ENCODE results near the gene DUT. TPM values are rescaled to one million over a fixed set of nuclear protein-coding genes. Genes with fewer than 3 reads are reported as not detected.

Gene DUT
- total RNA-seq, 2 experiments from 2014 or later, result 137 to 329 TPM

DNA sequence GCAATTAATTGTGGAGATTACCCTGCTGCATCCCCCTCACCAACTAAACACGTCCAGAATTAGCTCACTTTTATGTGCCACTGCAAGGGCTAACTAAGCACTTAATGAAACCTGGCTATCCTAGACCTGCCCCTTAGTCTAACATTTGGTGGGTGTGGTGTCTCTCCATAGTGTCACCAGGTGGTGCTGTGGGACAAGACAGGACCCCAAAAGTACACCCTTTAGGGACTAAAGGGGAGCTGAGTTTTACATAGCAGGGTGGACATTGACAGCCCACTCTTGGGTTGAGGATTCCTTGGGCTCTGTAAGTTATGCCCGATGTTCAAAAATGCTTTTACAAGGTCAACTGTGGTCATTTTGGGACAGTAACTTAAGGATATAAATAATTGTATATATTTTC lies 5.7 kb downstream of the DUT start:
- Histone ChIP-seq H3K4me3 (ENCODE audit: low read depth, low read length, poor library complexity, severe bottlenecking) (no peak overlapping the region), H4K20me1 (ENCODE audit: insufficient read depth, low read length) (peaks cover 51% of the 10 kb centered on the region), H3K9me3 (ENCODE audit: low read length) (no peaks in the 10 kb centered on the region), H3K79me2 (ENCODE audit: insufficient read depth, low read depth, low read length) (peaks cover 80% of the 10 kb centered on the region), H3K36me3 (ENCODE audit: insufficient read depth, low read length) (peaks cover 95% of the 10 kb centered on the region), H3K4me1 (ENCODE audit: insufficient read depth, low read length, poor library complexity, severe bottlenecking) (peaks cover 52% of the 10 kb centered on the region), H2AFZ (ENCODE audit: low read length) (no peak overlapping the region), H3K4me2 (ENCODE audit: low read length) (peak overlapping the region; percentile 16; the same call in 1 of the 2 replicates), H3K27ac (ENCODE audit: low read depth, low read length, poor library complexity, severe bottlenecking) (no peak overlapping the region), H3K9me2 (ENCODE audit: insufficient read depth, low read length) (no peaks in the 10 kb centered on the region)
- TF ChIP-seq, protein P1, sequence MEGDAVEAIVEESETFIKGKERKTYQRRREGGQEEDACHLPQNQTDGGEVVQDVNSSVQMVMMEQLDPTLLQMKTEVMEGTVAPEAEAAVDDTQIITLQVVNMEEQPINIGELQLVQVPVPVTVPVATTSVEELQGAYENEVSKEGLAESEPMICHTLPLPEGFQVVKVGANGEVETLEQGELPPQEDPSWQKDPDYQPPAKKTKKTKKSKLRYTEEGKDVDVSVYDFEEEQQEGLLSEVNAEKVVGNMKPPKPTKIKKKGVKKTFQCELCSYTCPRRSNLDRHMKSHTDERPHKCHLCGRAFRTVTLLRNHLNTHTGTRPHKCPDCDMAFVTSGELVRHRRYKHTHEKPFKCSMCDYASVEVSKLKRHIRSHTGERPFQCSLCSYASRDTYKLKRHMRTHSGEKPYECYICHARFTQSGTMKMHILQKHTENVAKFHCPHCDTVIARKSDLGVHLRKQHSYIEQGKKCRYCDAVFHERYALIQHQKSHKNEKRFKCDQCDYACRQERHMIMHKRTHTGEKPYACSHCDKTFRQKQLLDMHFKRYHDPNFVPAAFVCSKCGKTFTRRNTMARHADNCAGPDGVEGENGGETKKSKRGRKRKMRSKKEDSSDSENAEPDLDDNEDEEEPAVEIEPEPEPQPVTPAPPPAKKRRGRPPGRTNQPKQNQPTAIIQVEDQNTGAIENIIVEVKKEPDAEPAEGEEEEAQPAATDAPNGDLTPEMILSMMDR (conservative IDR thresholded peaks at IDR 0.05; ENCODE audit: low read length), result peak; percentile 77
- no peak for TF ChIP-seq EZH2phosphoT487 (IDR thresholded peaks at IDR 0.05; ENCODE audit: borderline replicate concordance, low read depth, low read length)
- ChIA-PET CTCF (ENCODE audit: unreplicated experiment) (interaction anchor here (1.0 kb wide), 1 partner anchor 15 kb away, joined by 6 read pairs; no protein-coding TSS in a partner anchor), POLR2A (no interaction called here)
- intact Hi-C loops (cut with micrococcal nuclease; ENCODE audit: unreplicated experiment), result loop anchor here (10.0 kb wide), 1 partner anchor 1288 kb away; the partner anchor contains the start of genes DTWD1 and FAM227B
- peak; percentile 47 for DNase-seq (ENCODE audit: low spot score)
- no TSS peak for BruUV-seq (replicated peaks)

DNA sequence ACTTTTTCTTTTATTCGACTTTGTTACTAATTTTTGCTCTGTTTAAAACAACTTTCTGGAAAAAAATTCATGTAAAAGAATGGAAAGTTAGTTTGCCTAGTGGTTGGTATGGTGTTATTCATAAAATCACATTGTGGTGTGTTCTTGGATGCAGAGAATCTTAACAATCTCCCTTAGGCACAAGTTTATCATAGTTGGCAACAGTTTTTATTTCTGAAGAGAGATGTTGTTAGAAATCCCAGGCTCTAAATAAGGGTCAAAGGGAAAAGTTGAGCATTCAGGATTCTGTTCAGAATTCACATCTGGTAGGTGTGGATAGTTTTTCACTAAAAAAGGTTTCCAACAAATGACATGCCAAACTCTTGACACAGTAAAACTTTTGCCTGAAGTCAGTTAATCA lies 6.4 kb downstream of the DUT start:
- ChIA-PET CTCF (ENCODE audit: unreplicated experiment) (interaction anchor here (1.0 kb wide), 1 partner anchor 14 kb away, joined by 6 read pairs; no protein-coding TSS in a partner anchor), POLR2A (no interaction called here)
- Histone ChIP-seq H3K9me2 (ENCODE audit: insufficient read depth, low read length) (no peaks in the 10 kb centered on the region), H2AFZ (ENCODE audit: low read length) (no peak overlapping the region), H3K9me3 (ENCODE audit: low read length) (no peaks in the 10 kb centered on the region), H3K4me3 (ENCODE audit: low read depth, low read length, poor library complexity, severe bottlenecking) (no peak overlapping the region), H3K36me3 (ENCODE audit: insufficient read depth, low read length) (peaks cover 97% of the 10 kb centered on the region), H3K4me1 (ENCODE audit: insufficient read depth, low read length, poor library complexity, severe bottlenecking) (peaks cover 52% of the 10 kb centered on the region), H3K79me2 (ENCODE audit: insufficient read depth, low read depth, low read length) (peaks cover 75% of the 10 kb centered on the region), H3K4me2 (ENCODE audit: low read length) (peak overlapping the region; percentile 8; the same call in 1 of the 2 replicates), H3K27ac (ENCODE audit: low read depth, low read length, poor library complexity, severe bottlenecking) (no peak overlapping the region), H4K20me1 (ENCODE audit: insufficient read depth, low read length) (peaks cover 51% of the 10 kb centered on the region)
- no TSS peak for BruUV-seq (replicated peaks)
- intact Hi-C loops (cut with micrococcal nuclease; ENCODE audit: unreplicated experiment), result loop anchor here (10.0 kb wide), 1 partner anchor 1287 kb away; the partner anchor contains the start of genes DTWD1 and FAM227B
- DNase-seq (ENCODE audit: low spot score), result no peak
- TF ChIP-seq, protein P1 (conservative IDR thresholded peaks at IDR 0.05; ENCODE audit: low read length), result no peak
- TF ChIP-seq EZH2phosphoT487 (IDR thresholded peaks at IDR 0.05; ENCODE audit: borderline replicate concordance, low read depth, low read length), result no peak

DNA sequence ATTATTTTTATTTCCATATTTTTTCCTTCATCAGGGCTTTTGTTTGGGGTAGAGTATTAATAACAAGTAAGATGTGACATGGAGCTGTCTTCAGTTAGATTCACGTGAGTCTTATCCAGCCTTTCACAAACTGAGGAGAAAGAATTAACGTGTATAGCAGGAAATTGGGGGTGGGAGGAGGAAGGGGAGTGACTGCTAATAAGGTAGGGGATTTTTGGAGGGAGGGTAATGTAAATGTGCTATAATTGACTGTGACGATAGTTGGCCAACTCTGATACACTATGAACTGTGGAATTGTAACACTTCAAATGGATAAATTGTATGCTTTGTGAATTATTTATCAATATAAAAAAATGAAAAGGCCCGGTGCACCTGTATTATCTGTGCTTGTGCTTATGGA lies 8.9 kb downstream of the DUT start:
- Histone ChIP-seq H3K4me1 (ENCODE audit: insufficient read depth, low read length, poor library complexity, severe bottlenecking) (peaks cover 32% of the 10 kb centered on the region), H3K79me2 (ENCODE audit: insufficient read depth, low read depth, low read length) (peaks cover 50% of the 10 kb centered on the region; the same call in 1 of the 2 replicates), H3K36me3 (ENCODE audit: insufficient read depth, low read length) (peaks cover 93% of the 10 kb centered on the region), H3K4me3 (ENCODE audit: low read depth, low read length, poor library complexity, severe bottlenecking) (no peak overlapping the region), H3K27ac (ENCODE audit: low read depth, low read length, poor library complexity, severe bottlenecking) (no peak overlapping the region), H3K4me2 (ENCODE audit: low read length) (no peak overlapping the region), H2AFZ (ENCODE audit: low read length) (no peak overlapping the region), H3K9me2 (ENCODE audit: insufficient read depth, low read length) (no peaks in the 10 kb centered on the region), H4K20me1 (ENCODE audit: insufficient read depth, low read length) (peaks cover 34% of the 10 kb centered on the region), H3K9me3 (ENCODE audit: low read length) (no peaks in the 10 kb centered on the region)
- ChIA-PET CTCF (ENCODE audit: unreplicated experiment) (no interaction called here), POLR2A (interaction anchor here (0.5 to 1.1 kb wide), 4 partner anchors 8 to 14 kb away, joined by 3 to 5 read pairs (median 3); no protein-coding TSS in a partner anchor)
- intact Hi-C loops (cut with micrococcal nuclease; ENCODE audit: unreplicated experiment), result no loop called here
- no TSS peak for BruUV-seq (replicated peaks)
- no peak for DNase-seq (ENCODE audit: low spot score)
- no peak for TF ChIP-seq EZH2phosphoT487 (IDR thresholded peaks at IDR 0.05; ENCODE audit: borderline replicate concordance, low read depth, low read length)
- TF ChIP-seq, protein P1 (conservative IDR thresholded peaks at IDR 0.05; ENCODE audit: low read length), result no peak
